ENCODE results near the gene FUS.

- TF ChIP-seq CTCF (IDR thresholded peaks at IDR 0.05) = no peak
- TF ChIP-seq EP300 (IDR thresholded peaks at IDR 0.05) = no peak
- TF ChIP-seq POLR2A (IDR thresholded peaks at IDR 0.05) = no peak
These were observed 9.5 kb downstream of the FUS start for GRCh38 chr16:31189412-31189778.

Data from tibial nerve (tissue), 4 donors.